GM12878 (cell line): ENCODE measurements around the gene PKN3. TPM values are rescaled to one million over a fixed set of nuclear protein-coding genes. Genes with fewer than 3 reads are reported as not detected.

Experiments
- CEBPB ChIP-seq, 2 experiments: fragments of 150-350 bp in 1 of 2; IDR thresholded peaks; 2 replicates each; pipeline ENCODE4 v1.6.1; 2012 to 2014; ENCODE audit warnings: low read depth in 2 of 2, low read length in 2 of 2, borderline replicate concordance in 1 of 2, inconsistent platforms in 1 of 2
- CHD4 ChIP-seq: fragments of 200-600 bp; sonication (generic); IDR thresholded peaks from 2 replicates; pipeline ENCODE4 v1.6.1; 2016; ENCODE audit warnings: mild to moderate bottlenecking
- EZH2 ChIP-seq: IDR thresholded peaks from 2 replicates; pipeline ENCODE4 v1.6.1; 2012; ENCODE audit warnings: low read depth, mild to moderate bottlenecking, control low read depth, inconsistent platforms, low read length, borderline replicate concordance; ENCODE audit not compliant: control insufficient read depth
- KAT2A ChIP-seq: conservative IDR thresholded peaks from 2 replicates; pipeline ENCODE4 v1.6.1; 2011; ENCODE audit warnings: low read depth, low read length; ENCODE audit not compliant: control insufficient read depth
- LARP7 ChIP-seq: fragments of 450-650 bp; IDR thresholded peaks from 2 replicates; pipeline ENCODE4 v1.6.1; 2017; ENCODE audit warnings: mild to moderate bottlenecking
- MEF2A ChIP-seq: IDR thresholded peaks from 2 replicates; pipeline ENCODE4 v1.6.1; 2011; ENCODE audit warnings: low read depth, mild to moderate bottlenecking, low read length, moderate library complexity; ENCODE audit not compliant: insufficient read depth
- MXI1 ChIP-seq: fragments of 150-350 bp; IDR thresholded peaks from 2 replicates; pipeline ENCODE4 v1.6.1; 2011; ENCODE audit warnings: low read depth, mild to moderate bottlenecking, inconsistent platforms, low read length, improper control_type of control experiment
- SMAD5 ChIP-seq: IDR thresholded peaks from 2 replicates; pipeline ENCODE4 v1.6.1; 2016; ENCODE audit warnings: antibody characterized with exemption, low read depth
- SUPT20H ChIP-seq: IDR thresholded peaks from 2 replicates; pipeline ENCODE4 v1.6.1; 2011; ENCODE audit warnings: low read depth, mild to moderate bottlenecking, low read length, moderate library complexity, borderline replicate concordance; ENCODE audit not compliant: control insufficient read depth
- TARDBP ChIP-seq: IDR thresholded peaks from 2 replicates; pipeline ENCODE4 v1.6.1; 2016; ENCODE audit warnings: borderline replicate concordance
- polyA plus RNA-seq, 11 experiments: library from polyadenylated mRNA; depleted of rRNA in 4 of 11; unstranded in 6 of 11; stranded (reverse) in 5 of 11; fragments of >200 nt; fragmentation: Nextera tagmentation in 4 of 11; fragmentation: Illumina TruSeq in 1 of 11; extraction: Ambion mirVana in 4 of 11; extraction: Trizol in 1 of 11; gene quantifications; 1 replicate in 1 of 11; 2 replicates in 10 of 11; pipeline versions ENCODE4 v1.2.1 to v1.2.3, GENCODE V29; 2011 to 2016; ENCODE audit warnings: inconsistent platforms in 2 of 11, missing spikeins in 2 of 11, low read depth in 1 of 11
- total RNA-seq, 4 experiments: library from RNA; depleted of rRNA in 3 of 4; stranded (reverse); fragments of >200 nt in 3 of 4; fragmentation: Illumina TruSeq in 1 of 4; extraction: Trizol in 1 of 4; gene quantifications; 2 replicates each; pipeline versions ENCODE4 v1.2.1 to v1.2.3, GENCODE V29; 2013 to 2021
- TF ChIP-seq, protein P1 (sequence below): fragments of 450-650 bp; IDR thresholded peaks from 2 replicates; pipeline ENCODE4 v1.6.1; 2017; ENCODE audit warnings: mild to moderate bottlenecking, low read depth, inconsistent platforms; ENCODE audit not compliant: poor library complexity, severe bottlenecking
- TF ChIP-seq, protein P2 (sequence below): fragments of 450-650 bp; IDR thresholded peaks from 2 replicates; pipeline ENCODE4 v1.6.1; 2017; ENCODE audit warnings: borderline replicate concordance
- TF ChIP-seq, protein P3 (sequence below): fragments of 450-650 bp; IDR thresholded peaks from 2 replicates; pipeline ENCODE4 v1.6.1; 2017; ENCODE audit warnings: mild to moderate bottlenecking, moderate library complexity
- TF ChIP-seq, protein P4 (sequence below): IDR thresholded peaks from 2 replicates; pipeline ENCODE4 v1.6.1; 2011; ENCODE audit warnings: low read depth, mild to moderate bottlenecking, low read length, moderate library complexity, borderline replicate concordance; ENCODE audit errors: extremely low read depth
- TF ChIP-seq, protein P5 (sequence below): IDR thresholded peaks from 2 replicates; pipeline ENCODE4 v1.6.1; 2011; ENCODE audit warnings: mild to moderate bottlenecking, low read depth, low read length, moderate library complexity; ENCODE audit not compliant: insufficient replicate concordance

Gene PKN3
- total and polyA plus RNA-seq, 10 of the 15 experiments (the other 5 are each of a cell fraction or from before 2014, with no cell fraction given): 0.35 to 11.0 (median 3.3) TPM

DNA sequence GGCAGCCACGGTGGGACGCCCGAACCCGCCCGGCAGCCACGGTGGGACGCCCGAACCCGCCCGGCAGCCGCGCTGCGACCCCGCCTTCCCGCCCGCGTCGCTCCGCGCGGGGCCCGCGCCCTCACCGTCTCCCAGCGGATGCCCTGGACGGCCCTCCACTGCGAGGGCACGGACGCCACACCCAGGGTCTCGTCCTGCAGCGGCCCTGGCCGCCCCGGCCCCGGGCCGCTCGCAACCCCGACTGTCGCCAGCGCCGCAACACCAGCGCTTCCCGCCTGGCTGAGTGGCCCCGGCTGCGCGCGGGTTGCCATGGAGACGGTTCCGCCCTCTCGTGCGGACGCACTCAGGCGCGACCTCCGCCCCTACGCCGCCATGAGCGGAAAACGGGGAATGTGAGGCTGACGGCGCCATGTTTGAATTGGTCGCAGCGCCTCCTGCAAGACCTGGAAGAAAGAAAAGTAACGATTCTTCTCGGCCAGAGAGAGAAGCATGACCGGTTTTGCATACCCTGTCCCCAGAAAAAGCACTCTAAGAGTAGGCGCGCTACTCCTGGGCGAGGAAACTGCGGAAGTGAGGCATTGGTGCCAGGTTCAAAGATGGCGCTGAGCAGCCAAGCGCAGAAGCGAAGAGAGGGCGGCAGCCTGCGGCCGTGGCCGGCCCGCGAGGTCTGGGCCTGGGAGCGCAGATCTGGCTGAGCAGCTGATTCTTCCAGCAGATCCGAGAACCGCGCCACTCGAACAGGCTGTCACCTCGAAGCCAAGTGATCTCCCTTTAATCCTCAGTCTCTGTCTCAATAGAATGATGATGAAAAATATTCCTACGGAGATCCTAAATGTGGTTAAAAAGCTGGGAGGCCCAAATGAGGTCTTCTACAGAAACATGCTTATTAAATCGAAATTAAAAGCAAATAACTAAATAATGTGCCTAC lies 45.6 kb upstream of the PKN3 start, which contains the start of gene DYNC2I2 (continued):
- TF ChIP-seq, protein P1, sequence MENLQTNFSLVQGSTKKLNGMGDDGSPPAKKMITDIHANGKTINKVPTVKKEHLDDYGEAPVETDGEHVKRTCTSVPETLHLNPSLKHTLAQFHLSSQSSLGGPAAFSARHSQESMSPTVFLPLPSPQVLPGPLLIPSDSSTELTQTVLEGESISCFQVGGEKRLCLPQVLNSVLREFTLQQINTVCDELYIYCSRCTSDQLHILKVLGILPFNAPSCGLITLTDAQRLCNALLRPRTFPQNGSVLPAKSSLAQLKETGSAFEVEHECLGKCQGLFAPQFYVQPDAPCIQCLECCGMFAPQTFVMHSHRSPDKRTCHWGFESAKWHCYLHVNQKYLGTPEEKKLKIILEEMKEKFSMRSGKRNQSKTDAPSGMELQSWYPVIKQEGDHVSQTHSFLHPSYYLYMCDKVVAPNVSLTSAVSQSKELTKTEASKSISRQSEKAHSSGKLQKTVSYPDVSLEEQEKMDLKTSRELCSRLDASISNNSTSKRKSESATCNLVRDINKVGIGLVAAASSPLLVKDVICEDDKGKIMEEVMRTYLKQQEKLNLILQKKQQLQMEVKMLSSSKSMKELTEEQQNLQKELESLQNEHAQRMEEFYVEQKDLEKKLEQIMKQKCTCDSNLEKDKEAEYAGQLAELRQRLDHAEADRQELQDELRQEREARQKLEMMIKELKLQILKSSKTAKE: peak; percentile 75
- no peak for TF ChIP-seq CEBPB (IDR thresholded peaks at IDR 0.05; ENCODE audit: borderline replicate concordance in 1 of 2, low read depth in 2 of 2, low read length in 2 of 2)
- no peak for TF ChIP-seq CHD4
- TF ChIP-seq, protein P2, sequence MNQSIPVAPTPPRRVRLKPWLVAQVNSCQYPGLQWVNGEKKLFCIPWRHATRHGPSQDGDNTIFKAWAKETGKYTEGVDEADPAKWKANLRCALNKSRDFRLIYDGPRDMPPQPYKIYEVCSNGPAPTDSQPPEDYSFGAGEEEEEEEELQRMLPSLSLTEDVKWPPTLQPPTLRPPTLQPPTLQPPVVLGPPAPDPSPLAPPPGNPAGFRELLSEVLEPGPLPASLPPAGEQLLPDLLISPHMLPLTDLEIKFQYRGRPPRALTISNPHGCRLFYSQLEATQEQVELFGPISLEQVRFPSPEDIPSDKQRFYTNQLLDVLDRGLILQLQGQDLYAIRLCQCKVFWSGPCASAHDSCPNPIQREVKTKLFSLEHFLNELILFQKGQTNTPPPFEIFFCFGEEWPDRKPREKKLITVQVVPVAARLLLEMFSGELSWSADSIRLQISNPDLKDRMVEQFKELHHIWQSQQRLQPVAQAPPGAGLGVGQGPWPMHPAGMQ: peak; percentile 77; the same call in 1 of the 2 replicates
- TF ChIP-seq MEF2A: no peak
- TF ChIP-seq LARP7: peak; percentile 97
- TF ChIP-seq, protein P3, sequence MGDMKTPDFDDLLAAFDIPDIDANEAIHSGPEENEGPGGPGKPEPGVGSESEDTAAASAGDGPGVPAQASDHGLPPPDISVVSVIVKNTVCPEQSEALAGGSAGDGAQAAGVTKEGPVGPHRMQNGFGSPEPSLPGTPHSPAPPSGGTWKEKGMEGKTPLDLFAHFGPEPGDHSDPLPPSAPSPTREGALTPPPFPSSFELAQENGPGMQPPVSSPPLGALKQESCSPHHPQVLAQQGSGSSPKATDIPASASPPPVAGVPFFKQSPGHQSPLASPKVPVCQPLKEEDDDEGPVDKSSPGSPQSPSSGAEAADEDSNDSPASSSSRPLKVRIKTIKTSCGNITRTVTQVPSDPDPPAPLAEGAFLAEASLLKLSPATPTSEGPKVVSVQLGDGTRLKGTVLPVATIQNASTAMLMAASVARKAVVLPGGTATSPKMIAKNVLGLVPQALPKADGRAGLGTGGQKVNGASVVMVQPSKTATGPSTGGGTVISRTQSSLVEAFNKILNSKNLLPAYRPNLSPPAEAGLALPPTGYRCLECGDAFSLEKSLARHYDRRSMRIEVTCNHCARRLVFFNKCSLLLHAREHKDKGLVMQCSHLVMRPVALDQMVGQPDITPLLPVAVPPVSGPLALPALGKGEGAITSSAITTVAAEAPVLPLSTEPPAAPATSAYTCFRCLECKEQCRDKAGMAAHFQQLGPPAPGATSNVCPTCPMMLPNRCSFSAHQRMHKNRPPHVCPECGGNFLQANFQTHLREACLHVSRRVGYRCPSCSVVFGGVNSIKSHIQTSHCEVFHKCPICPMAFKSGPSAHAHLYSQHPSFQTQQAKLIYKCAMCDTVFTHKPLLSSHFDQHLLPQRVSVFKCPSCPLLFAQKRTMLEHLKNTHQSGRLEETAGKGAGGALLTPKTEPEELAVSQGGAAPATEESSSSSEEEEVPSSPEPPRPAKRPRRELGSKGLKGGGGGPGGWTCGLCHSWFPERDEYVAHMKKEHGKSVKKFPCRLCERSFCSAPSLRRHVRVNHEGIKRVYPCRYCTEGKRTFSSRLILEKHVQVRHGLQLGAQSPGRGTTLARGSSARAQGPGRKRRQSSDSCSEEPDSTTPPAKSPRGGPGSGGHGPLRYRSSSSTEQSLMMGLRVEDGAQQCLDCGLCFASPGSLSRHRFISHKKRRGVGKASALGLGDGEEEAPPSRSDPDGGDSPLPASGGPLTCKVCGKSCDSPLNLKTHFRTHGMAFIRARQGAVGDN: peak; percentile 41
- TF ChIP-seq, protein P4, sequence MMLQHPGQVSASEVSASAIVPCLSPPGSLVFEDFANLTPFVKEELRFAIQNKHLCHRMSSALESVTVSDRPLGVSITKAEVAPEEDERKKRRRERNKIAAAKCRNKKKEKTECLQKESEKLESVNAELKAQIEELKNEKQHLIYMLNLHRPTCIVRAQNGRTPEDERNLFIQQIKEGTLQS: no peak
- no peak for TF ChIP-seq EZH2
- 0 out of 2 replicates have a peak, but pooled peaks have one; percentile 12 for TF ChIP-seq SMAD5
- TF ChIP-seq, protein P5, sequence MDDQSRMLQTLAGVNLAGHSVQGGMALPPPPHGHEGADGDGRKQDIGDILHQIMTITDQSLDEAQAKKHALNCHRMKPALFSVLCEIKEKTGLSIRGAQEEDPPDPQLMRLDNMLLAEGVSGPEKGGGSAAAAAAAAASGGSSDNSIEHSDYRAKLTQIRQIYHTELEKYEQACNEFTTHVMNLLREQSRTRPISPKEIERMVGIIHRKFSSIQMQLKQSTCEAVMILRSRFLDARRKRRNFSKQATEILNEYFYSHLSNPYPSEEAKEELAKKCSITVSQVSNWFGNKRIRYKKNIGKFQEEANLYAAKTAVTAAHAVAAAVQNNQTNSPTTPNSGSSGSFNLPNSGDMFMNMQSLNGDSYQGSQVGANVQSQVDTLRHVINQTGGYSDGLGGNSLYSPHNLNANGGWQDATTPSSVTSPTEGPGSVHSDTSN: no peak
- no peak for TF ChIP-seq SUPT20H
- no peak for TF ChIP-seq KAT2A
- no peak for TF ChIP-seq MXI1
- TF ChIP-seq TARDBP: no peak; the same call in 1 of the 2 replicates
